Muscle of back (tissue), 11 donors: Measurements from ENCODE around the gene NFE2L2. TPM values are rescaled to one million over a fixed set of nuclear protein-coding genes. Genes with fewer than 3 reads are reported as not detected.
"Not testable (repeated sequence)": the region's sequence is repeated elsewhere in the genome, so short reads cannot be mapped to it uniquely, and the experiment has no call there.

Experiments
- DNase-seq, 3 donors: peaks; one replicate each; pipeline versions ENCODE4 v3.0.0 to v3.0.0-alpha.2; 2013
- polyA plus RNA-seq, 10 donors: library from polyadenylated mRNA; unstranded; fragments of 120-200 nt; gene quantifications; one replicate each; pipeline ENCODE4 v1.2.1, GENCODE V29; 2013; ENCODE audit not compliant: insufficient read length in 10 of 10

NFE2L2 gene
- polyA plus RNA-seq, 10 donors = 49.5 to 73.1 (median 61.7) TPM

GRCh38 chr2:177261116-177262060 lies 3.1 kb downstream of the NFE2L2 start:
- no peak for DNase-seq

GRCh38 chr2:177260379-177260778 lies 4.1 kb downstream of the NFE2L2 start:
- DNase-seq = no peak

GRCh38 chr2:177258059-177258458 lies 6.5 kb downstream of the NFE2L2 start:
- no peak for DNase-seq

GRCh38 chr2:177257471-177257870 lies 7.1 kb downstream of the NFE2L2 start:
- no peak for DNase-seq

- DNase-seq = no peak
Observed at GRCh38 chr2:177256695-177257094, 7.8 kb downstream of the NFE2L2 start.

- DNase-seq = no peak
Observed at GRCh38 chr2:177256026-177256425, 8.5 kb downstream of the NFE2L2 start.

GRCh38 chr2:177255227-177255601 lies 9.3 kb downstream of the NFE2L2 start:
- no peak for DNase-seq

- DNase-seq = no peak
Observed at GRCh38 chr2:177254433-177255226, 9.9 kb downstream of the NFE2L2 start.

- DNase-seq = no peak
Observed at GRCh38 chr2:177253704-177254103, 10.8 kb downstream of the NFE2L2 start.

- no peak for DNase-seq
Observed at GRCh38 chr2:177252808-177253531, 11.6 kb downstream of the NFE2L2 start.

- no peak for DNase-seq
Observed at GRCh38 chr2:177251165-177251542, 13.4 kb downstream of the NFE2L2 start.

- DNase-seq = no peak
Observed at GRCh38 chr2:177250461-177250860, 14.1 kb downstream of the NFE2L2 start.

GRCh38 chr2:177249038-177249437 lies 15.5 kb downstream of the NFE2L2 start:
- DNase-seq = no peak

- DNase-seq = no peak
Observed at GRCh38 chr2:177247693-177248262, 16.7 kb downstream of the NFE2L2 start.

GRCh38 chr2:177246523-177247030 lies 17.9 kb downstream of the NFE2L2 start:
- DNase-seq = not testable (repeated sequence)

- DNase-seq = no peak
Observed at GRCh38 chr2:177246000-177246399, 18.5 kb downstream of the NFE2L2 start.

GRCh38 chr2:177245010-177245422 lies 19.5 kb downstream of the NFE2L2 start:
- DNase-seq = peak in 1 of 3 donors; percentile 63

GRCh38 chr2:177244244-177244771 lies 20.2 kb downstream of the NFE2L2 start:
- DNase-seq = no peak

GRCh38 chr2:177243476-177243875 lies 21.1 kb downstream of the NFE2L2 start:
- no peak for DNase-seq

- no peak for DNase-seq
Observed at GRCh38 chr2:177243073-177243472, 21.5 kb downstream of the NFE2L2 start.
